ENCODE results near the gene MAP7D2.

MAP7D2 gene

DNA sequence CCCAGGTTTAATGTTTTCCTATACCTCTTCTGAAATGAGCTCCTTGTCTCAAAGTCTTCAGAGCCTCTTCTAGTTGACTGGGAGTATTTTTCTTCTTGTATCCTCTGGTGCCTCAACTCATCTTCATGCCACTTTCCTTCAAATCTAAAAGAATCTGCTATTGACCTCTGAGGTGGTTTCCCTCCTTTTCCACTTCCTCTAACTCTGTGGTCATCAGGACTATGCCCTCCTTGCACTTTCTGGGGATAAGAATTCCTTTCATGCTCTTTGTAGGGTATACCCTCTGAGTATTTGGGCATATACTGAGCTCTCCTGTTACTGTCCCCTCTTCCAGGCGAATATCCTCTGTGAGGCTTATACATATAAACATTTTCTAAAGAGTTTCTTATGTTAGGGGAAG is 150.7 kb downstream of the MAP7D2 start:
- Histone ChIP-seq H3K9me3 (ENCODE audit: severe bottlenecking) (no peaks in the 10 kb centered on the region), H3K4me3 (ENCODE audit: low read depth, low read length) (no peak overlapping the region), H3K27me3 (ENCODE audit: insufficient read depth, low read depth, severe bottlenecking) (no peaks in the 10 kb centered on the region), H3K36me3 (peaks cover 9% of the 10 kb centered on the region; the same call in 1 of the 2 replicates), H3K27ac (no peak overlapping the region)
- DNase-seq: no peak
- TF ChIP-seq, protein P1, sequence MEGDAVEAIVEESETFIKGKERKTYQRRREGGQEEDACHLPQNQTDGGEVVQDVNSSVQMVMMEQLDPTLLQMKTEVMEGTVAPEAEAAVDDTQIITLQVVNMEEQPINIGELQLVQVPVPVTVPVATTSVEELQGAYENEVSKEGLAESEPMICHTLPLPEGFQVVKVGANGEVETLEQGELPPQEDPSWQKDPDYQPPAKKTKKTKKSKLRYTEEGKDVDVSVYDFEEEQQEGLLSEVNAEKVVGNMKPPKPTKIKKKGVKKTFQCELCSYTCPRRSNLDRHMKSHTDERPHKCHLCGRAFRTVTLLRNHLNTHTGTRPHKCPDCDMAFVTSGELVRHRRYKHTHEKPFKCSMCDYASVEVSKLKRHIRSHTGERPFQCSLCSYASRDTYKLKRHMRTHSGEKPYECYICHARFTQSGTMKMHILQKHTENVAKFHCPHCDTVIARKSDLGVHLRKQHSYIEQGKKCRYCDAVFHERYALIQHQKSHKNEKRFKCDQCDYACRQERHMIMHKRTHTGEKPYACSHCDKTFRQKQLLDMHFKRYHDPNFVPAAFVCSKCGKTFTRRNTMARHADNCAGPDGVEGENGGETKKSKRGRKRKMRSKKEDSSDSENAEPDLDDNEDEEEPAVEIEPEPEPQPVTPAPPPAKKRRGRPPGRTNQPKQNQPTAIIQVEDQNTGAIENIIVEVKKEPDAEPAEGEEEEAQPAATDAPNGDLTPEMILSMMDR (IDR thresholded peaks at IDR 0.05; ENCODE audit: low read depth, low read length): no peak

DNA sequence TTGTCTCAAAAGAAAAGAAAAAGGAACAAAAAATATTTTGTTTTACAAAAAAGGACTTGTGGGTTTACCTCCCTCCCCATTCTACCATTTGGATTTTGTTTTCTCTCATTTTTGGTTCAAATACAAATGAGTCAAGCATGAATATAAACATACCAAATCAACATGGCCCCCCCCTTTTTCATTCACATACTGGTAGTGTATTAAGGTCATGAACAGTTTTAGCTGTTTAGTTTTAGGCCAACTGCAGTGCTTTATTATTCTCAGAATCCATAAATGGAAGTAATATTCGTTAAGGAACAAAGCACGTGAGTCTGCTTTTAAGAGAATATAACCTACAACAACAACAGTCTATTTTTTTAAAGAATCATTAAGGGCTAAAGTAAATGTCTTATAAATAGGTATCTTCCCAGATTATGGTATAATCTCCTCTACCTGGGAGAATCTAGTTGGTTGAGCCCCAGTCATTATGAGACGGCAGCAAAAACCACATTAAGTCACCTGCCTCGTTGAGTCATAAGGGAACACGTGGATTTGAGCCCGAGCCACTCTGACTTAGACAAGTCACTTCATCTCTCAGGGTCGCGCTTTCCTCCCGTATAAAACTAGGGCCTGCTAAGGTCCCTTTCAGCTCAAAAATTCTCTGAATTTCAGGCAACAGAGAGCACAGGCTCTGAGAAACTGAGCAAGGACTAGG is 152.5 kb downstream of the MAP7D2 start:
- Histone ChIP-seq H3K36me3 (peaks cover 9% of the 10 kb centered on the region; the same call in 1 of the 2 replicates), H3K27ac (no peak overlapping the region), H3K9me3 (ENCODE audit: severe bottlenecking) (no peaks in the 10 kb centered on the region), H3K27me3 (ENCODE audit: insufficient read depth, low read depth, severe bottlenecking) (no peaks in the 10 kb centered on the region), H3K4me3 (ENCODE audit: low read depth, low read length) (no peak overlapping the region)
- TF ChIP-seq, protein P1 (IDR thresholded peaks at IDR 0.05; ENCODE audit: low read depth, low read length): no peak
- no peak for DNase-seq

DNA sequence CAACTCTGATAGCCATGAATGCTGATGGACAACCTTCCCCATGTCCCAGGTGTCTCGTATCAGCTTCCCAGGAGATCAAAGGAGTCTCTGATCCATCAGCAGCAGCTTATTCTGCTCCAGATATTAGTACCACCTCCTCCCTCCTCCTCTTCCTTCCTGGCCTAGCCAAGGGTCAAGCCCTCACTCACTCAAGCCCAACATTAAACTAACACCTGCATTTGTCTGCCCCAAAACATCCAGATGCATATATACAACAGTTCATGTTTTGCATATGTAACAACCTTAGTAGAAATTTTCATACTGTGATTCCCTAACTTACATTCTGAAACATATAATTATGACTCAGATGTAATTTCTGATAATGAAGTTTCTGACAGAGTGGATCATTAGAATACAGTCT is 155.8 kb downstream of the MAP7D2 start:
- H3K27ac ChIP-seq: no peak overlapping the region
- H3K36me3 ChIP-seq: peaks cover 9% of the 10 kb centered on the region; the same call in 1 of the 2 replicates
- no peak for DNase-seq
- H3K27me3 ChIP-seq (ENCODE audit: insufficient read depth, low read depth, severe bottlenecking): no peaks in the 10 kb centered on the region
- no peak overlapping the region for H3K4me3 ChIP-seq (ENCODE audit: low read depth, low read length)
- no peaks in the 10 kb centered on the region for H3K9me3 ChIP-seq (ENCODE audit: severe bottlenecking)
- TF ChIP-seq, protein P1 (IDR thresholded peaks at IDR 0.05; ENCODE audit: low read depth, low read length): no peak

DNA sequence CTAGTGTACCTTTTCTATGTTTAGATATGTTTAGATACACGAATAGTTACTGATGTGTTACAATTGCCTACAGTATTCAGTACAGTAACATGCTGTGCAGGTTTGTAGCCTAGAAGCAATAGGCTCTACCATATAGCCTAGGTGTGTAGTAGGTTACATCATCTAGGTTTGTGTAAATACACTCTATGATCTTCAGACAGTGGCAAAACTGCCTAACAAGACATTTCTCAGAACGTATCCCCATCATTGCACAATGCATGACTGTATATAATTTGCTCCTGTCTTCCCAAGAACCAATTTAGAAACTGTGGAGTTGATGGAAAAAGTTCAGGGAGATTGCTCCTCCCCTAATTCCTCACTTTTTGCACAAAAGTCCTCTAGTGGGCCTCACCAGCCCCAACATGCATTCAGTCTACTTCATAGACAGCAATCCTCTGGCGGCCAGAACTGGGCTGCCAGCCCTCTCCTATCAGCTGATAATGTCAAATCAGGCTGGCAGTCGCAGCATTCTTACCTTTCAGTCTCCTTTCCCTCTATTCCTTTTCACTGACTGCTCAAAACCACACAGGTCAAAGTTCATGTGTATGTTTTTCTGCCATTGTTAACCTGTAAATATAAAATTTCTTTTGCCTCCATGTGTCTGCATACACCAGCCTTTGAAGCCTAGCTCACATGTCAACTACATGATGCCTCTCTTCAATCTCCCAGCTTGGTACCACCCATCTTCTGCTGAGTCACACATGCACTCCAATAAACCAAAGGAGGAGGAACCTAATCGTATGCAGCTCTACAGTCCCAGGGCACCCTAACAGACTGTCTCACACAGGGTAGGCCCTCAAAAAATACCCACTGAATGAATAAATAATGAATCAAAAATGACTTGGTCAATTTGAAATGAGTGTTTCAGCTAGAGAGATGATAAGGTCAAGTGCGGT is 157.9 kb downstream of the MAP7D2 start:
- DNase-seq: no peak
- no peaks in the 10 kb centered on the region for H3K27me3 ChIP-seq (ENCODE audit: insufficient read depth, low read depth, severe bottlenecking)
- TF ChIP-seq, protein P1 (IDR thresholded peaks at IDR 0.05; ENCODE audit: low read depth, low read length): no peak
- no peaks in the 10 kb centered on the region for H3K9me3 ChIP-seq (ENCODE audit: severe bottlenecking)
- 0 out of 2 replicates have a peak, but pooled peaks cover 2% of the 10 kb centered on the region for H3K36me3 ChIP-seq
- no peak overlapping the region for H3K4me3 ChIP-seq (ENCODE audit: low read depth, low read length)
- H3K27ac ChIP-seq: no peak overlapping the region

GRCh38 chrX:19956923-19957322 is 159.8 kb downstream of the MAP7D2 start:
- TF ChIP-seq, protein P1 (IDR thresholded peaks at IDR 0.05; ENCODE audit: low read depth, low read length): no peak
- Histone ChIP-seq H3K4me3 (ENCODE audit: low read depth, low read length) (no peak overlapping the region), H3K27ac (no peak overlapping the region), H3K36me3 (no peaks in the 10 kb centered on the region), H3K27me3 (ENCODE audit: insufficient read depth, low read depth, severe bottlenecking) (no peaks in the 10 kb centered on the region), H3K9me3 (ENCODE audit: severe bottlenecking) (no peaks in the 10 kb centered on the region)
- DNase-seq: no peak

Measured in WERI-Rb-1 (cell line).